NCI-H446 treated with DMSO at 0.1 percent for 48 hours (cell line): ENCODE results near the gene CACNB3.
"Not testable (repeated sequence)": the region's sequence is repeated elsewhere in the genome, so short reads cannot be mapped to it uniquely, and the experiment has no call there.

Experiments
- DNase-seq: peaks from one replicate; lab custom pipeline; 2025; lab: John Stamatoyannopoulos, UW

CACNB3 gene

GRCh38 chr12:48854932-48855331, 36.6 kb downstream of the CACNB3 start:
- DNase-seq: not testable (repeated sequence)

- DNase-seq: no peak
Measured at GRCh38 chr12:48856379-48856778, 38.1 kb downstream of the CACNB3 start.

- DNase-seq: no peak
Measured at GRCh38 chr12:48857278-48857994, 39.1 kb downstream of the CACNB3 start.

GRCh38 chr12:48858043-48858442, 39.7 kb downstream of the CACNB3 start:
- no peak for DNase-seq

GRCh38 chr12:48859607-48860006, 41.3 kb downstream of the CACNB3 start:
- DNase-seq: no peak

GRCh38 chr12:48860236-48860635, 41.9 kb downstream of the CACNB3 start:
- not testable (repeated sequence) for DNase-seq

- DNase-seq: no peak
Measured at GRCh38 chr12:48861111-48861510, 42.8 kb downstream of the CACNB3 start.

- no peak for DNase-seq
Measured at GRCh38 chr12:48862760-48863159, 44.5 kb downstream of the CACNB3 start.

GRCh38 chr12:48863291-48863690, 45.0 kb downstream of the CACNB3 start:
- DNase-seq: no peak

GRCh38 chr12:48865281-48866051, 47.2 kb downstream of the CACNB3 start, which contains the start of gene RND1:
Gene RND1, minus strand, starts transcription at chr12:48865870. Its CDS starts 103 bp downstream, at chr12:48865767.
- peak; percentile 71 for DNase-seq

- DNase-seq: no peak
Measured at GRCh38 chr12:48866052-48866711, 47.9 kb downstream of the CACNB3 start.

GRCh38 chr12:48868451-48868850, 50.2 kb downstream of the CACNB3 start:
- no peak for DNase-seq

- no peak for DNase-seq
Measured at GRCh38 chr12:48869191-48869590, 50.9 kb downstream of the CACNB3 start.

- DNase-seq: no peak
Measured at GRCh38 chr12:48873096-48873495, 54.8 kb downstream of the CACNB3 start.

GRCh38 chr12:48873534-48873933, 55.2 kb downstream of the CACNB3 start:
- not testable (repeated sequence) for DNase-seq

- no peak for DNase-seq
Measured at GRCh38 chr12:48875944-48876515, 57.7 kb downstream of the CACNB3 start.
